NCI-H2081 treated with DMSO at 0.1 percent for 48 hours (cell line): ENCODE data around the gene STRA8.

Experiments
- DNase-seq: peaks from one replicate; lab custom pipeline; 2025; lab: John Stamatoyannopoulos, UW

STRA8 gene

GRCh38 chr7:135269921-135270320 is 36.3 kb downstream of the STRA8 start:
- no peak for DNase-seq

- no peak for DNase-seq
These were observed 37.1 kb downstream of the STRA8 start for GRCh38 chr7:135270577-135271254.

GRCh38 chr7:135271255-135271615 is 37.6 kb downstream of the STRA8 start:
- no peak for DNase-seq

- DNase-seq = no peak
These were observed 38.7 kb downstream of the STRA8 start for GRCh38 chr7:135272303-135272702.

GRCh38 chr7:135273581-135273980 is 39.9 kb downstream of the STRA8 start:
- DNase-seq = no peak

- DNase-seq = peak; percentile 46
These were observed 41.0 kb downstream of the STRA8 start for GRCh38 chr7:135274495-135275268.

GRCh38 chr7:135275971-135276580 is 42.4 kb downstream of the STRA8 start:
- no peak for DNase-seq

GRCh38 chr7:135277161-135277560 is 43.5 kb downstream of the STRA8 start:
- no peak for DNase-seq

- DNase-seq = peak; percentile 45
These were observed 47.8 kb downstream of the STRA8 start for GRCh38 chr7:135281363-135281949.

- no peak for DNase-seq
These were observed 49.1 kb downstream of the STRA8 start for GRCh38 chr7:135282561-135283254.

GRCh38 chr7:135283959-135284638 is 50.5 kb downstream of the STRA8 start:
- DNase-seq = no peak

GRCh38 chr7:135285547-135286233 is 52.1 kb downstream of the STRA8 start:
- no peak for DNase-seq

GRCh38 chr7:135286876-135287275 is 53.2 kb downstream of the STRA8 start:
- DNase-seq = no peak

- no peak for DNase-seq
These were observed 57.0 kb downstream of the STRA8 start for GRCh38 chr7:135290594-135290993.

- DNase-seq = no peak
These were observed 58.2 kb downstream of the STRA8 start for GRCh38 chr7:135291809-135292253.

- no peak for DNase-seq
These were observed 65.6 kb downstream of the STRA8 start for GRCh38 chr7:135299235-135299634.

GRCh38 chr7:135300913-135301765 is 67.5 kb downstream of the STRA8 start:
- no peak for DNase-seq
